HEK293T (cell line): Measurements from ENCODE around the gene MAPK1IP1L.

ENCODE experiments used
- BHLHE40 ChIP-seq: fragments of 450-650 bp; IDR thresholded peaks from 2 replicates; pipeline ENCODE4 v1.6.1; 2016; ENCODE audit warnings: mild to moderate bottlenecking, moderate library complexity, borderline replicate concordance
- CTBP1 ChIP-seq: fragments of 450-650 bp; IDR thresholded peaks from 2 replicates; pipeline ENCODE4 v1.6.1; 2016; ENCODE audit warnings: borderline replicate concordance
- ELF4 ChIP-seq: fragments of 450-650 bp; IDR thresholded peaks from 2 replicates; pipeline ENCODE4 v1.6.1; 2017; ENCODE audit warnings: antibody characterized with exemption
- FOXA1 ChIP-seq: fragments of 450-650 bp; IDR thresholded peaks from 2 replicates; pipeline ENCODE4 v1.6.1; 2016; ENCODE audit warnings: mild to moderate bottlenecking
- FOXK2 ChIP-seq: fragments of 450-650 bp; IDR thresholded peaks from 2 replicates; pipeline ENCODE4 v1.6.1; 2016; ENCODE audit warnings: mild to moderate bottlenecking
- FOXM1 ChIP-seq: fragments of 450-650 bp; IDR thresholded peaks from 2 replicates; pipeline ENCODE4 v1.6.1; 2017; ENCODE audit warnings: mild to moderate bottlenecking, borderline replicate concordance
- HDGF ChIP-seq: fragments of 450-650 bp; IDR thresholded peaks from 2 replicates; pipeline ENCODE4 v1.6.1; 2017; ENCODE audit warnings: antibody characterized with exemption, borderline replicate concordance
- L3MBTL2 ChIP-seq: fragments of 450-650 bp; conservative IDR thresholded peaks from 2 replicates; pipeline ENCODE4 v1.6.1; 2016; ENCODE audit warnings: mild to moderate bottlenecking
- LEF1 ChIP-seq: fragments of 450-650 bp; IDR thresholded peaks from 2 replicates; pipeline ENCODE4 v1.6.1; 2017; ENCODE audit warnings: mild to moderate bottlenecking, borderline replicate concordance
- NFRKB ChIP-seq: fragments of 450-650 bp; IDR thresholded peaks from 2 replicates; pipeline ENCODE4 v1.6.1; 2016; ENCODE audit warnings: mild to moderate bottlenecking, moderate library complexity
- SP1 ChIP-seq: fragments of 450-650 bp; IDR thresholded peaks from 2 replicates; pipeline ENCODE4 v1.6.1; 2017
- SUZ12 ChIP-seq: fragments of 450-650 bp; IDR thresholded peaks from 2 replicates; pipeline ENCODE4 v1.6.1; 2016; ENCODE audit warnings: mild to moderate bottlenecking
- TARDBP ChIP-seq: fragments of 450-650 bp; IDR thresholded peaks from 2 replicates; pipeline ENCODE4 v1.6.1; 2016
- ZNF384 ChIP-seq: fragments of 450-650 bp; IDR thresholded peaks from 2 replicates; pipeline ENCODE4 v1.6.1; 2016

DNA sequence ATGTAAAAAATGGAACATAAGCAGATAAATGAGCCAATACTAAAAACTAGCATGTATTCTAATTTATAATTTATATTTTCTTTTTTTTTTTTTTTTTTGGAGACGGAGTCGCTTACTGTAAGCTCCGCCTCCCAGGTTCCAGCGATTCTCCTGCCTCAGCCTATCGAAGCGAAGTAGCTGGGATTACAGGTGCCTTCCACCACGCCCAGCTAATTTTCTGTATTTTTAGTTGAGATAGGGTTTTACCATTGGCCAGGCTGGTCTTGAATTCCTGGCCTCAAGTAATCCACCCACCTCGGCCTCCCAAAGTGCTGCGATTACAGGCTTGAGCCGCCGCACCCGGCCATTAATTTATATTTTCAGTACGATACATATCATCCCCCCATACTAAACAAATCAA is 2.7 kb downstream of the MAPK1IP1L start:
- TF ChIP-seq FOXM1 (no peak), ELF4 (no peak), FOXK2 (no peak), NFRKB (no peak), SP1 (no peak), BHLHE40 (no peak), CTBP1 (no peak), FOXA1 (no peak), L3MBTL2 (no peak), HDGF (no peak), LEF1 (no peak), SUZ12 (no peak), TARDBP (no peak), ZNF384 (no peak)
